GM12878 (cell line): ENCODE measurements around the gene ASAP2. TPM values are rescaled to one million over a fixed set of nuclear protein-coding genes. Genes with fewer than 3 reads are reported as not detected.

ENCODE experiments used
- ATAC-seq: fragments of 200-7000 bp; cut with Tn5 transposase; 3 replicates; pipeline ENCODE4 v1.9.1; 2020; ENCODE audit warnings: mild to moderate bottlenecking, moderate library complexity
- BruUV-seq: library from RNA; stranded (reverse); fragments of 400-500 nt; replicated peaks from 2 replicates; lab custom pipeline; 2021; lab: Mats Ljungman, UMichigan
- CTCF ChIA-PET: fragments of 300-600 bp; sonication (Branson Sonifier 250); formaldehyde crosslinking; extraction: SDS; loops from one replicate; lab custom pipeline; 2021; ENCODE audit warnings: inconsistent platforms; lab: Yijun Ruan, JAX
- POLR2A ChIA-PET: fragments of 350-600 bp; formaldehyde crosslinking; extraction: SDS; loops from one replicate; lab custom pipeline; 2021; ENCODE audit warnings: inconsistent platforms; lab: Charles Lee
- RAD21 ChIA-PET: fragments of 300-600 bp; sonication (Branson Sonifier 250); formaldehyde crosslinking; loops from one replicate; lab custom pipeline; 2023; ENCODE audit warnings: antibody characterized with exemption; ENCODE audit not compliant: unreplicated experiment; lab: Charles Lee
- SMC1A ChIA-PET: fragments of 300-600 bp; sonication (Branson Sonifier 250); formaldehyde crosslinking; loops from one replicate; lab custom pipeline; 2023; ENCODE audit not compliant: unreplicated experiment, uncharacterized antibody; lab: Charles Lee
- DNase-seq: peaks from one replicate; pipeline ENCODE4 v3.0.0-alpha.2; 2011; ENCODE audit warnings: low read depth, low spot score
- FAIRE-seq: peaks from 3 replicates; lab custom pipeline; 2011; peaks lifted over from hg19 to GRCh38; lab: Jason Lieb, UNC
- H2AFZ ChIP-seq: 2 replicates; pipeline ENCODE4 v1.6.0; 2011; ENCODE audit warnings: low read depth, low read length, control low read depth; ENCODE audit not compliant: control insufficient read depth
- H3K27ac ChIP-seq: 2 replicates; pipeline ENCODE4 v1.5.1; 2011; ENCODE audit warnings: control low read depth; ENCODE audit not compliant: control insufficient read depth, insufficient read depth
- H3K27me3 ChIP-seq, 2 experiments: replicated peaks in 1 of 2; 2 replicates each; pipeline versions ENCODE4 v1.6.0 to v1.6.1; 2011; ENCODE audit warnings: low read length in 1 of 2; ENCODE audit not compliant: control insufficient read depth in 2 of 2, insufficient read depth in 2 of 2
- H3K36me3 ChIP-seq, 2 experiments: 2 replicates each; pipeline ENCODE4 v1.5.1; 2011; ENCODE audit warnings: low read length in 1 of 2; ENCODE audit not compliant: control insufficient read depth in 2 of 2, insufficient read depth in 2 of 2
- H3K4me1 ChIP-seq: 2 replicates; pipeline ENCODE4 v1.6.1; 2011; ENCODE audit warnings: mild to moderate bottlenecking, low read length, moderate library complexity, mixed read lengths; ENCODE audit not compliant: control insufficient read depth, insufficient read depth
- H3K4me2 ChIP-seq: 2 replicates; pipeline ENCODE4 v1.6.0; 2011; ENCODE audit warnings: control low read depth; ENCODE audit not compliant: control insufficient read depth, insufficient read depth
- H3K4me3 ChIP-seq: fragments of 200-600 bp; sonication (generic); 2 replicates; pipeline ENCODE4 v1.5.1; 2016
- H3K79me2 ChIP-seq: 2 replicates; pipeline ENCODE4 v1.6.0; 2011; ENCODE audit warnings: low read length; ENCODE audit not compliant: control insufficient read depth, insufficient read depth
- H3K9ac ChIP-seq: 2 replicates; pipeline ENCODE4 v1.8.0; 2011; ENCODE audit warnings: low read length, control low read depth, mixed read lengths; ENCODE audit not compliant: control insufficient read depth, insufficient read depth
- H3K9me3 ChIP-seq: replicated peaks from 3 replicates; pipeline ENCODE4 v1.5.1; 2011; ENCODE audit warnings: mild to moderate bottlenecking, low read length; ENCODE audit not compliant: control insufficient read depth, insufficient read depth
- H4K20me1 ChIP-seq: 2 replicates; pipeline ENCODE4 v1.6.0; 2011; ENCODE audit not compliant: control insufficient read depth, insufficient read depth
- CBX3 ChIP-seq: fragments of 200-600 bp; sonication (generic); IDR thresholded peaks from 2 replicates; pipeline ENCODE4 v1.6.1; 2016; ENCODE audit warnings: low read depth, borderline replicate concordance
- CBX5 ChIP-seq: sonication (generic); IDR thresholded peaks from 2 replicates; pipeline ENCODE4 v1.6.1; 2016; ENCODE audit warnings: low read depth, moderate library complexity, mild to moderate bottlenecking, inconsistent platforms
- CHD4 ChIP-seq: fragments of 200-600 bp; sonication (generic); IDR thresholded peaks from 2 replicates; pipeline ENCODE4 v1.6.1; 2016; ENCODE audit warnings: mild to moderate bottlenecking
- CREB1 ChIP-seq: IDR thresholded peaks from 2 replicates; pipeline ENCODE4 v1.6.1; 2012; ENCODE audit warnings: low read depth, mild to moderate bottlenecking, inconsistent platforms
- CREM ChIP-seq: IDR thresholded peaks from 2 replicates; pipeline ENCODE4 v1.6.1; 2014; ENCODE audit warnings: antibody characterized with exemption, low read depth
- FOXM1 ChIP-seq: IDR thresholded peaks from 2 replicates; pipeline ENCODE4 v1.6.1; 2012; ENCODE audit warnings: low read depth, mild to moderate bottlenecking, inconsistent platforms, low read length, moderate library complexity
- KLF5 ChIP-seq: fragments of 450-650 bp; IDR thresholded peaks from 2 replicates; pipeline ENCODE4 v1.6.1; 2014; ENCODE audit warnings: mild to moderate bottlenecking; ENCODE audit not compliant: partially characterized antibody
- MYB ChIP-seq: fragments of 150-350 bp; IDR thresholded peaks from 2 replicates; pipeline ENCODE4 v1.6.1; 2014; ENCODE audit warnings: mild to moderate bottlenecking, low read depth, low read length, borderline replicate concordance
- PAX5 ChIP-seq: IDR thresholded peaks from 2 replicates; pipeline ENCODE4 v1.6.1; 2011; ENCODE audit warnings: low read depth, low read length, borderline replicate concordance
- POLR2AphosphoS5 ChIP-seq: IDR thresholded peaks from 2 replicates; pipeline ENCODE4 v1.6.1; 2011; ENCODE audit warnings: mild to moderate bottlenecking, low read length, inconsistent platforms
- POU2F2 ChIP-seq: IDR thresholded peaks from 3 replicates; pipeline ENCODE4 v1.6.1; 2011; ENCODE audit warnings: low read depth, mild to moderate bottlenecking, low read length, borderline replicate concordance
- RAD51 ChIP-seq: fragments of 450-650 bp; IDR thresholded peaks from 2 replicates; pipeline ENCODE4 v1.6.1; 2016; ENCODE audit warnings: moderate library complexity, mild to moderate bottlenecking, inconsistent platforms
- SPI1 ChIP-seq: IDR thresholded peaks from 2 replicates; pipeline ENCODE4 v1.6.1; 2011; ENCODE audit warnings: low read depth, mild to moderate bottlenecking, low read length, moderate library complexity, borderline replicate concordance; ENCODE audit not compliant: insufficient read depth
- SREBF2 ChIP-seq: IDR thresholded peaks from 2 replicates; pipeline ENCODE4 v1.6.1; 2012; ENCODE audit warnings: mild to moderate bottlenecking, low read length
- SRF ChIP-seq, 2 experiments: IDR thresholded peaks; 2 replicates each; pipeline ENCODE4 v1.6.1; 2011; ENCODE audit warnings: low read depth in 2 of 2, low read length in 2 of 2, mild to moderate bottlenecking in 1 of 2, moderate library complexity in 1 of 2
- ZNF622 ChIP-seq: fragments of 450-650 bp; IDR thresholded peaks from 2 replicates; pipeline ENCODE4 v1.6.1; 2017; ENCODE audit warnings: mild to moderate bottlenecking, inconsistent platforms
- WGBS: methylation state at CpG from one replicate; pipeline ENCODE4 v1.1.6; 2016; ENCODE audit warnings: low lambda C conversion rate; ENCODE audit not compliant: insufficient replicate concordance, insufficient coverage; ENCODE audit errors: missing lambda C conversion rate; 5-methylcytosine and 5-hydroxymethylcytosine counted together
- in situ Hi-C: fragments of 300-500 bp; cut with MboI; formaldehyde crosslinking; loops from 9 replicates; pipeline ENCODE4 v1.14.3; 2018; ENCODE audit warnings: mixed read lengths
- intact Hi-C: fragments of 100-400 bp; cut with micrococcal nuclease; formaldehyde crosslinking; loops from one replicate; pipeline ENCODE4 v1.14.2; 2022; ENCODE audit not compliant: unreplicated experiment
- polyA plus RNA-seq, 11 experiments: library from polyadenylated mRNA; depleted of rRNA in 4 of 11; unstranded in 6 of 11; stranded (reverse) in 5 of 11; fragments of >200 nt; fragmentation: Nextera tagmentation in 4 of 11; fragmentation: Illumina TruSeq in 1 of 11; extraction: Ambion mirVana in 4 of 11; extraction: Trizol in 1 of 11; gene quantifications; 1 replicate in 1 of 11; 2 replicates in 10 of 11; pipeline versions ENCODE4 v1.2.1 to v1.2.3, GENCODE V29; 2011 to 2016; ENCODE audit warnings: inconsistent platforms in 2 of 11, missing spikeins in 2 of 11, low read depth in 1 of 11
- total RNA-seq, 4 experiments: library from RNA; depleted of rRNA in 3 of 4; stranded (reverse); fragments of >200 nt in 3 of 4; fragmentation: Illumina TruSeq in 1 of 4; extraction: Trizol in 1 of 4; gene quantifications; 2 replicates each; pipeline versions ENCODE4 v1.2.1 to v1.2.3, GENCODE V29; 2013 to 2021
- TF ChIP-seq, protein P1 (sequence below): IDR thresholded peaks from 2 replicates; pipeline ENCODE4 v1.6.1; 2011; ENCODE audit warnings: borderline replicate concordance, low read depth, mild to moderate bottlenecking, moderate library complexity, low read length; ENCODE audit not compliant: insufficient read depth, poor library complexity, severe bottlenecking
- TF ChIP-seq, protein P2 (sequence below): fragments of 450-650 bp; IDR thresholded peaks from 2 replicates; pipeline ENCODE4 v1.6.1; 2017; ENCODE audit warnings: mild to moderate bottlenecking, moderate library complexity

ASAP2 gene
- total and polyA plus RNA-seq, 10 of the 15 experiments (the other 5 are each of a cell fraction or from before 2014, with no cell fraction given): 0.05 to 0.27 (median 0.07) TPM; not detected in 4

DNA sequence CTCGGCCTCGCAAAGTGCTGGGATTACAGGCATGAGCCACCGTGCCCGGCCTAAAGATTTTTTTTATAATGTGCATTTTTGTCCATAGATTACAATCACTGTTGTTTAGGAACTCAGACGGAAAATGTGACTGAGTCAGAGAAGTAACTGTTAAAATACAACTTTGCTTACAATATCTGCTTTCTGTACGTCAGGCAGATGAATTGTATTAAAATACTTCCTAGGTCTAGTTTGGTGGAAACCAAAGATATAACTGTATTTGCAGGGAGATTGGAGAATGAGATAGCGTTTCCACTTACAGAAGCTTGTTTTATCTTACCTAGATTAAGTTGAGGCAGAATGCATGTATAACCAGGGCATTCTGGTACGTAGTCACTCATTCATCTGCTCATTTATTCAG lies 36.7 kb downstream of the ASAP2 start:
- ChIA-PET RAD21 (no interaction called here), SMC1A (interaction anchor here (1.1 kb wide), 1 partner anchor 8 kb away, joined by 4 read pairs; no protein-coding TSS in a partner anchor), CTCF (no interaction called here), POLR2A (no interaction called here)
- Histone ChIP-seq H4K20me1 (no peaks in the 10 kb centered on the region), H3K9ac (no peak overlapping the region), H3K9me3 (no peaks in the 10 kb centered on the region), H3K4me3 (no peak overlapping the region), H3K4me2 (no peak overlapping the region), H3K4me1 (no peaks in the 10 kb centered on the region), H3K36me3 (no peaks in the 10 kb centered on the region), H3K27me3 (no peaks in the 10 kb centered on the region; a peak in 1 of 4 replicates), H3K27ac (no peak overlapping the region), H2AFZ (no peak overlapping the region), H3K79me2 (no peaks in the 10 kb centered on the region)
- no peak for FAIRE-seq
- TF ChIP-seq SREBF2 (no peak), MYB (no peak), CHD4 (no peak), KLF5 (no peak), FOXM1 (no peak), CBX5 (no peak), POU2F2 (no peak), SPI1 (no peak), PAX5 (no peak), ZNF622 (no peak), POLR2AphosphoS5 (no peak), CREM (no peak), CREB1 (no peak), SRF (IDR thresholded peaks at IDR 0.05; ENCODE audit: low read depth in 2 of 2, low read length in 2 of 2) (no peak), CBX3 (no peak), RAD51 (no peak)
- TF ChIP-seq, protein P1, sequence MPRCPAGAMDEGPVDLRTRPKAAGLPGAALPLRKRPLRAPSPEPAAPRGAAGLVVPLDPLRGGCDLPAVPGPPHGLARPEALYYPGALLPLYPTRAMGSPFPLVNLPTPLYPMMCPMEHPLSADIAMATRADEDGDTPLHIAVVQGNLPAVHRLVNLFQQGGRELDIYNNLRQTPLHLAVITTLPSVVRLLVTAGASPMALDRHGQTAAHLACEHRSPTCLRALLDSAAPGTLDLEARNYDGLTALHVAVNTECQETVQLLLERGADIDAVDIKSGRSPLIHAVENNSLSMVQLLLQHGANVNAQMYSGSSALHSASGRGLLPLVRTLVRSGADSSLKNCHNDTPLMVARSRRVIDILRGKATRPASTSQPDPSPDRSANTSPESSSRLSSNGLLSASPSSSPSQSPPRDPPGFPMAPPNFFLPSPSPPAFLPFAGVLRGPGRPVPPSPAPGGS: no peak
- TF ChIP-seq, protein P2, sequence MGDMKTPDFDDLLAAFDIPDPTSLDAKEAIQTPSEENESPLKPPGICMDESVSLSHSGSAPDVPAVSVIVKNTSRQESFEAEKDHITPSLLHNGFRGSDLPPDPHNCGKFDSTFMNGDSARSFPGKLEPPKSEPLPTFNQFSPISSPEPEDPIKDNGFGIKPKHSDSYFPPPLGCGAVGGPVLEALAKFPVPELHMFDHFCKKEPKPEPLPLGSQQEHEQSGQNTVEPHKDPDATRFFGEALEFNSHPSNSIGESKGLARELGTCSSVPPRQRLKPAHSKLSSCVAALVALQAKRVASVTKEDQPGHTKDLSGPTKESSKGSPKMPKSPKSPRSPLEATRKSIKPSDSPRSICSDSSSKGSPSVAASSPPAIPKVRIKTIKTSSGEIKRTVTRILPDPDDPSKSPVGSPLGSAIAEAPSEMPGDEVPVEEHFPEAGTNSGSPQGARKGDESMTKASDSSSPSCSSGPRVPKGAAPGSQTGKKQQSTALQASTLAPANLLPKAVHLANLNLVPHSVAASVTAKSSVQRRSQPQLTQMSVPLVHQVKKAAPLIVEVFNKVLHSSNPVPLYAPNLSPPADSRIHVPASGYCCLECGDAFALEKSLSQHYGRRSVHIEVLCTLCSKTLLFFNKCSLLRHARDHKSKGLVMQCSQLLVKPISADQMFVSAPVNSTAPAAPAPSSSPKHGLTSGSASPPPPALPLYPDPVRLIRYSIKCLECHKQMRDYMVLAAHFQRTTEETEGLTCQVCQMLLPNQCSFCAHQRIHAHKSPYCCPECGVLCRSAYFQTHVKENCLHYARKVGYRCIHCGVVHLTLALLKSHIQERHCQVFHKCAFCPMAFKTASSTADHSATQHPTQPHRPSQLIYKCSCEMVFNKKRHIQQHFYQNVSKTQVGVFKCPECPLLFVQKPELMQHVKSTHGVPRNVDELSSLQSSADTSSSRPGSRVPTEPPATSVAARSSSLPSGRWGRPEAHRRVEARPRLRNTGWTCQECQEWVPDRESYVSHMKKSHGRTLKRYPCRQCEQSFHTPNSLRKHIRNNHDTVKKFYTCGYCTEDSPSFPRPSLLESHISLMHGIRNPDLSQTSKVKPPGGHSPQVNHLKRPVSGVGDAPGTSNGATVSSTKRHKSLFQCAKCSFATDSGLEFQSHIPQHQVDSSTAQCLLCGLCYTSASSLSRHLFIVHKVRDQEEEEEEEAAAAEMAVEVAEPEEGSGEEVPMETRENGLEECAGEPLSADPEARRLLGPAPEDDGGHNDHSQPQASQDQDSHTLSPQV: no peak
- no peak for ATAC-seq
- no TSS peak for BruUV-seq
- 59% methylated on average over 8 of the region's 8 CpGs for WGBS
- no peak for DNase-seq
- in situ Hi-C loops: no loop called here
- intact Hi-C loops: no loop called here
